ENCODE measurements around the gene MITF.

Gene MITF

DNA sequence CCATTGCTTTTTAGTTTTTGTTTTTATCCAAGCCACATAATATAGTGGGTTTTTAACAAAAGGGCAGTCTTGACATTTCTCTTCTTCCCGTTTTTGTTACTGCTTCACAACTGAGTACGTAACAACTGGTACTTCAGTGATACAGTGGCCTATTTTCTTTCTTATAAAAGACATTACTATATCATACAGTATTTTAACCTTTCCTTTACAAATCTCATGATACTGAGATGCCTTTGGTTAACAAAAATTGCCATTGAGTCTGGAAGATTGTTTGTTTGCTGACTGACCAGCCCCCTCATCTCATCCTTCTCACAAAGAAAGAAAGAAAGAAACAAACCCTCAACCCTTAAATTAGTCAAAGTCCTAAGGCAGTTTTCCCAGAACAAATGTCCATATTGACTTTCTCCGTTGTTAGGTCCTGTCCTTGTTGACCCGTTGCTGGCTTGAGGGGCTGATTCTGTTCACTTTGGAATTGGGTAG, 183.3 kb downstream of the MITF start:
- DNase-seq: no peak

DNA sequence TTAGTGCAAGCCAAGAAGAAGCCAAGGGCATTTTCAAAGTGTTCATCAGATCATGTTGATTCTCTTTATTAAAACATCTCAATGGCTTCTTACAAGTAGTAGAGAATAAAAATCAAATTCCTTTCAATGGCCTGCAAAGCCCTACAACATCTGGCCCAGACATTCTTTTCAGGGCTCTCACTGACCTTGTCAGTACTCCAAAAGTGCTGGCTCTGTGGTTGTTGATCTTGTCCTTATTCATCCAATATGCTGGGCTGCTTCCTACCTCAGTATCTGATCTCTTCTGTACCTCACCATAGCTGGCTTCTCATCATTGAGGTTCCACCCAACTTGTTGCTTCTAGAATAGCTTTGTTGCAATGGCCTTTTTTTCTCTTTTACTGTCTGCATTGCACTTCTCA, 186.2 kb downstream of the MITF start:
- DNase-seq: no peak

DNA sequence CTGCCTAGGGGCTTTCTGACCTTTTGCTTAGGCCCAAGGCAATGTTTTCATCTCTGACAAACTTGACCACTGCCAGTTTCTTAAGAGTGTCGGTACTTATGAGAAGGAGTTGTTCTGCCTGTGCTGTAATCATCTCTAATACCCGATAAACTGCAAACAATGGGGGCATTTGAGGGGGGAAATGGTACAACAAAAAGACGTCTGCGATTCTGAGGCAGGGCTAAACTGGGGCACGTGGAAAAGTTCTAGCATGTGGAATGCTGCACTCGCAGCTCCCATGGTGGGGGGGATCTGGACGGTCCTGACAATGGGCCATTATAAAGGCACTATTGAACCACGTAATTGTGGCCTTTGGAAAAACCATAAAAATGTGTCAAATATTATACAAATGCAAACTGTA, 187.1 kb downstream of the MITF start:
- DNase-seq: no peak

DNA sequence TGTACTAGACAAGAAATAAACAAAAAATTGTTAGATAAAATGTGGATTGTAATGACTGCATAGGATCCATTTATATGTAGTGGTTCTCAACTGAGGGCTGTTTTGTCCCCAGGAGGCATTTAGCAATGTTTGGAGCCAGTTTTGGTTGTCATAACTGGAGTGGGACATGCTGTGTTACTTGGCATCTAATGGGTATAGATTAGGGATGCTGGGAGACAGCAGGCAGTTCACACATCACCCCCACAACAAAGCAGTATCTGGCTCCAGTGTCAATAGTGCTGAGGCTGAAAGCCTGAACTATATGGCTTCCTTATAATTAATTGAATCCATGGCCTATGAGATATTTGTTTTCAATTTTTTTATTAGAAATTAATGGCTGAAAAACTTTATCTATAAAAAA, 188.3 kb downstream of the MITF start:
- DNase-seq: no peak

DNA sequence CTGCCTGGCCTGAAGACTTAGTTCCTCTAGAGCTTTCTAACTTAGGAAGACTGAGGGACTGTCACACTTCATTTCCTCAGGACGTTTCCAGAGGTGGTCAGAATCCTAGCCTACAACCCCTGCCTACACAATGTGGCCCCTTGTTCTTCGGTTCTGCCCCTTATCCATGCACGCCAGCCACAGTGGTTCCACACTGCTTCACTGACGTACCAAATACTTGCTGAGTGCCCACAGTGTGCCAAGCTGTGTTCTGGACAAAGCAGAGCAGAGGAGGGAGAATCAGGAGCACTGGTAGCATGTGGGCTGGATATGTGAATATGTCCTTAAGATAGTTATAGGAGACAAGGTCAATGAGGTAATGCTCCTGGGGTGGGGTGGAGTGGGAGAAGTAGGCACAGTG, 189.8 kb downstream of the MITF start:
- no peak for DNase-seq

DNA sequence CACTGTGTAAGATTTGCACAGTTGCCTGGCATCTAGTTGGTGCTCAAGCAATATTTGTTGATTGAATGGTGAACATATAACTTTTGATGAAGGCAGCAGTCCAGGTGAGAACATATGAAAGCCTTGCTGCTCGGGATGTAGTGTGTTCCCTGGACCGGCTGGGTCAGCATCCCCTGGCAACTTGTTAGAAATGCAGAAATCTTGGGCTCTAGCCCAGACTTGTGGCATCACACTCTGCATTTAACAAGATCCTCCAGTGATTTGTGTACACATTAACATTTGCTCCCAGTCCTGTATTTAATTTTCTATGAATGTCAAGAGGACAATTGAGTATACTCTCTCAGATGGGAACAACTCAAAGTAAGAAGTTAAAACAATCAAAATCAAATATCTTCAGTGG, 191.3 kb downstream of the MITF start:
- DNase-seq: no peak

DNA sequence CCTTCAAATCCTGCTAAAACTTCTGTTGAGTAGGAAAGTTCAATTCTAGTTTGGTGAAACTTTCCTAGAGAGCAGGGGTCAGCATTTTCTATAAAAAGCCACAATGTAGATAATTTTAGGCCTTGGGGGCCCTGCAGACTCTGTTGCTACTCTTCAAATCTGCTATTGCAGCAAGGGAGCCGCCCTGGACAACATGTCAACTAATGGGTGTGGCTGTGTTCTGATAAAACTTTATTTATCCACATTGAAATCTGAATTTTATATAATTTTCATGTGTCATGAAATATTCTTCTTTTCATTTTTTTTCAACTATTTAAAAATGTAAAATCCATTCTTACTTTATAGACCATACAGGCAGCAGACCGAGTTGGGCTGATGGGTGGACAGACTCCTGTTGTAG, 192.8 kb downstream of the MITF start:
- no peak for DNase-seq

DNA sequence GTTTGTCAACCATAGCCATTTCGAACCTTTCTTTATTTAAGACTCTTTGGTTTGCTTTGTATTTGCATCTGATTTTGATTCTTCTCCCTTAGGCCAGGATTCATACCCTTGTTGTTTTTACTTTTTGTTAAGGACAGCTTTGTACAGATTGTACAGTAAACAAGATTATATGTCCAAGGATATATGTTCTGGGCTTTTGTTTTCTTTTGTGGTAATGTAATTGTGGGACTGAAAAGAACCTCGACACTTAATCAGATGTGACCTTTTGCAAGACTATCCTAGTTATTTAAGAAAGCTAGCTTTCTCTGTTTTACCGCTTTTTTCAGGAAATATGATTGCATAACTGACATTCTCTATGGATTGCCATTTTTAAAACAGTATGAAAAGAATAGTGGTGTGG, 193.2 kb downstream of the MITF start:
- no peak for DNase-seq

DNA sequence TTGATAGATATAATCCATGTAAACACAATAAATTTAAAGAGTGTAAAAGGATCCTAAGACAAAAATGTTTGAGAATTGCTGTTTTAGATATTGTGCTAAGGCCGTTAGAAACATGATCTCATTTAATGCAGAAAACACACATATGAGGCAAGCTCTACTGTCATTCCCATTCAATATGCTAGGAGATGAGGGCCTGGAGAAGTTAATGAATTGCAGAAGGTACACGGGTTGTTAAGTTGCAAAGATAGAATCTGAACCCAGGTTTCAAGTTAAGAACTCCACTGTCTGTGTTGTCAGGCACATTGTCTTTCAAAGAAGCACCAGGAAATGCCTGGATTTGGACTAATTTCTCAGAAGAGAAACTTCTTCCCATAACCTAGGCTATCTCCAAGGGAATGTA, 195.1 kb downstream of the MITF start:
- no peak for DNase-seq

DNA sequence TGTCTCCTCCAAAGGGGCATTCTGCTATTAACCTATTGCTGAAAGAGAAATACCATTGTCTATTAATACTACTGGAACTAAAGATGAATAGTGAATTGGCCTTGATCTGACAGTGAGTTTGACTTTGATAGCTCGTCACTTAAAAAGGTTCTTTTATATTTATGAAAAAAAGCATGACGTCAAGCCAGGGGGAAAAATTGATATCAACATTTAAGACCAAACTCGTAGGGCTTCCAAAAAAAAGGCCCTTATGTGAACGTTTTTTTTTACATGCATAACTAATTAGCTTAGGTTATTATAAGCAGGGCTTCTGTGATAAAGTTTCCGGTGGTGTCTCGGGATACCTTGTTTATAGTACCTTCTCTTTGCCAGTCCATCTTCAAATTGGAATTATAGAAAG, 197.0 kb downstream of the MITF start:
- DNase-seq: no peak

DNA sequence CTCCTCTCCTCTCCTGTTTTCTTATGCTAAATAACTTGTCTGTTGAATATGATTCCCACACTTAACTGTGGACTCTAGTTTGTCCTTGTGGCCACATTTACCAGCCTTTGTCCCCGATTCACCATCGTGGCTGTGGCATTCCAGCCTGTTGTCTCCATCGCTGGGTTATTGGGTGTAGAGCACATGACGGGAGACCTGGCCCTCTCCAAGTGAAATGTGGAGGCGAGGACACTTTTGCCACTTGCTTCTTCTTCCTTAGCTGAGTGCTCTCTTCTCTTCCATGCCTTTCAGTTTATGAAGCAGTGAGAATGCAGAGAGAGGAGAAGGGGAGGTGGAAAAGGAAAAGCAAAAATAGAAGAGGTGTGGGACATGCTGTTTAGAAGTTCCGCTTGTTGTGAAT, 198.8 kb downstream of the MITF start:
- no peak for DNase-seq

DNA sequence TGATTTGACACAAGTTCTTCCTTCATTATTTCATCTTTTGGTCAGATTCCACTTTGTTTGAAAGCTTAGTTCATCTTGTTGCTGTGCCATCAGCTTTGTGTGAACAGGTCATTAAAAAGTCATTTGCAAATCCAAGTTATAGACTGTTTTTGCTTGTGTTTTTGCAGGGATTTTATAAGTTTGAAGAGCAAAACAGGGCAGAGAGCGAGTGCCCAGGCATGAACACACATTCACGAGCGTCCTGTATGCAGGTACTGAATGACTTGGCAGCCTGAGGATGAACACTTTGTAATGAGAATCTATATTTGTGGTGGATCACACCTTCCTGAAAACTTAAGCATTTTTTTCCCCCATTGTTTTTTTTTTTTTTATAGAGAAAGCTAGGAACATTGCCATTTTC, 199.7 kb downstream of the MITF start:
- no peak for DNase-seq

DNA sequence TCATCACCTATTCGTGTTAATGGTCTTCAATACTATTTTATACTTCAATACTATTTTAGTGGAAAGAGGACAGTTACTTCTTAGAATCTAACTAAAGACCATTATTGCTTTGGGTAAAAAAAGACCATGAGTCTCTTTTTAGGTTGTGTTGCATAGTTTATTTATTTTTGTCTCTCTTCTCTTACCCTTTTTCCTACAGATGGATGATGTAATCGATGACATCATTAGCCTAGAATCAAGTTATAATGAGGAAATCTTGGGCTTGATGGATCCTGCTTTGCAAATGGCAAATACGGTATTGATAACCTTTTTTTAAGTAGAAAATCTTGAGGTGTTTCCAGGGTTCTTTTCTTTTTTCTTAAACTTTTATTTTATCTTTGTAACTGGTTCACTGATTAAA, 201.8 kb downstream of the MITF start:
- no peak for DNase-seq

DNA sequence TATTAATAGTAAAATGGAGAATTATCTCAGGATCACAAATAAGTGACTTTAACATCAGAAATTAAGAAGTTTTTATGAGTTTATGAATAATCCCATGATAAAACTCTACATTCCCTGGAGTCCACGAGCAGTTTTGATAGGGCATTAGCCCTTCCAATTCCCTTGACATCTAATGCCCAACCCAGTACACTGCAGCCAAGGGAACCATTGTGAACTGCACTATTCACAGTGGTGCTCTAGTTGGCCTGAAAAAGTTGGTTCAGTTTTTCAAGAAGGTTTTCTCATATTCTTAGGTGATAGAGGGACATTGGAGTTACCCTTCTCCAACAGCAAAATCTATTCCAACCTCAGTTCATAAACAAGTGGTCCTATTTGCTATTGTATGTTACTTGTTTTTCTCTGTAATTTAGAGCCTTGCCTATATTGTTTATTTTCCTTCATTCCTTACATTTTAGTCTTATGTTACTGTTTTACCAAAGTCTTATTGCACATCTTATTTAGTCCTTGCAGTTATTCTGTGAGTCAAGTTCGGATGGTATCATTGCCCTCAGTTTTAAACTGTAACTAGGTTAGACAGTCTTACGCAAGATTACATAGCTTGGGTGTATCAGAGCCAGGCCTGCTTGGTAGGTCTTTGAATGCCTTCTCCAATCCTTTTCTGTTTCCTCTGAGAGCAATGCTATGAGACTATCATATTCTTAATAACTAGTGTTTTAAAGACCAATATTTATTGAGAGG, 202.3 kb downstream of the MITF start:
- no peak for DNase-seq

DNA sequence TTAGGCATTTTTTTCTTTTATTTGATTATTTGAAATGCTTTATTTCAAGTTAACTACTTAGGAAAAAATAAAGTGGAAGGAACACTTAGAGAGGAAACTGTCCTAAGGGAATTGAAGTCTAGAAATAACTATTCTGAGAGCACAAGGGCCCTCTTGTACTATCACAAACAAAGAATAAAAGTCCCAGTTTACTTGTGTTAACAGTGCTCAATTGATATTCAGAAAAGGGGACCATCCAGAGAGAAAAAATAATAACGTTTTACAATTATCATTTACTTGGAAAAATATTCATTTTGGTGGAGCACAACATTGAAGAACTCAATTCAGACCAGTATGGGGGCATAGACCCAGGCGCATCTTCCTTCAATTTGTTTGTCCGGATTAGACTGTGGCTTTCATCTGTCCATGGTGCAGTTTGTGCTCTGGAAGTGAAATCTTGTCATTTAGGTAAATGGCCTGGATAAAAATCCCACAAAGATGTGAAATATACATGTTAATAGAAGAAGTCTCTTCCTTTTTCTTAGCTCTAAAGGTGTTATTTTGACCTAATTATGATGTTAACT, 205.7 kb downstream of the MITF start:
- DNase-seq: no peak

DNA sequence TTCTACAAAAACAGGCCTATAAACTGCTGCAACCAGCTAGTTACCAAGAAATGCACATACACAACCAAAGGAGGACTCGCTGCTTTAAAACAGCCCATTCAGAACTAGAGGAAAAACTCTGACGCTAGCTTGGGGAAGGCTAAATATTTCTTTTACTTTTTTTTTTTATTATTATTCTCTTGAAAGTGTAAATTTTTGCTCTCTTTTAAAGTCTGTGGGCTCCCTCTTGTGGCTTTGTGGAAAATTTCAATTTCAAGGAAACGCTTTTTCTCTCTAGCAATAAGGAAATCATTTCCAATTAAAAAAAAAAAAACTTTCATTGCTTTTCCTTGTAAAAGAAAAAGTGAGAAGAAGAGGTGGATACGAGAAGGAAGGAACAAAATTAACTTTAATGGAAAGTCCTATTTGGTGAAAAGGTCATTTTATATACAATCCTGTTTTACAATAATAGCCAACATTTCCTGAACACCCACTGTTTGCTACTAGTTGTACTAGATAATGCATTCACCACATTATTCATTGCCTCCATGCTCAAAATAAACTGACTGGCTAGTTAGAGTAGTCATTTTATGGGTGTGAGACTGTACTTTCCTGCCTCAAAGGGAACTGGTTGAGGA, 209.1 kb downstream of the MITF start:
- peak; percentile 14 for DNase-seq

DNA sequence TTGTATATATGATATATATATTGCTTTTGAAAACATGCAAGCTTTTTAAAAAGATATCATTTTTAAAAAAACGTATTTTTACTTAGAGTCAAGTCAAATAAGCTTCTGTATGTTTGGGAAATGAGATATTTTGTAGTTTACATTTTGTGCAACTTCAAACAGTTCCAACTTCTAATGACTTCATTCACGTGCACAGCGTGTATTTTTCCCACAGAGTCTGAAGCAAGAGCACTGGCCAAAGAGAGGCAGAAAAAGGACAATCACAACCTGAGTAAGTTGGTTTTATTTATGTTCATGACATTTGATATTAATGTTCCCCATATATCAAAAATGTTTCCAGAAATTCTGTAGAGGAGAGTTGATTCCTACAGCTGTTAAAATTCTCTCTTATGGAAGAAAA, 212.4 kb downstream of the MITF start:
- DNase-seq: no peak

DNA sequence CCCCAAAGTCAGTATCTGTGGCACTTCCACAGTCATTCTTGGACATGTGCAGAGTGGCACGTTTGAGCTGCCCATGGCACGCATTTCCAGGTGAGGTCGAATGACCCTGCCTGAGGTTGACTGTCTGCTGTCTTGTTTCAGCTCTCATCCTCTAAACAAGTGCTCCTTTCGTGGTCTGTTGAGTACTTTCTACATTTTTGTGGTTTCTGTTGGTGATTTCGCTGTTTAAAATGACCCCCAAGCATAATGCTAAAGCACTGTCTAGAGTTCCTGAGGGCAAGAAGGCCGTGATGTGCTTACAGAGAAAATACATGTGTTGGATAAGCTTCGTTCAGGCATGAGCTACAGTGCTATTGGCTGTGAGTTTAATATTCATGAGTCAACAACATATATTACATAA, 220.3 kb downstream of the MITF start:
- no peak for DNase-seq

DNA sequence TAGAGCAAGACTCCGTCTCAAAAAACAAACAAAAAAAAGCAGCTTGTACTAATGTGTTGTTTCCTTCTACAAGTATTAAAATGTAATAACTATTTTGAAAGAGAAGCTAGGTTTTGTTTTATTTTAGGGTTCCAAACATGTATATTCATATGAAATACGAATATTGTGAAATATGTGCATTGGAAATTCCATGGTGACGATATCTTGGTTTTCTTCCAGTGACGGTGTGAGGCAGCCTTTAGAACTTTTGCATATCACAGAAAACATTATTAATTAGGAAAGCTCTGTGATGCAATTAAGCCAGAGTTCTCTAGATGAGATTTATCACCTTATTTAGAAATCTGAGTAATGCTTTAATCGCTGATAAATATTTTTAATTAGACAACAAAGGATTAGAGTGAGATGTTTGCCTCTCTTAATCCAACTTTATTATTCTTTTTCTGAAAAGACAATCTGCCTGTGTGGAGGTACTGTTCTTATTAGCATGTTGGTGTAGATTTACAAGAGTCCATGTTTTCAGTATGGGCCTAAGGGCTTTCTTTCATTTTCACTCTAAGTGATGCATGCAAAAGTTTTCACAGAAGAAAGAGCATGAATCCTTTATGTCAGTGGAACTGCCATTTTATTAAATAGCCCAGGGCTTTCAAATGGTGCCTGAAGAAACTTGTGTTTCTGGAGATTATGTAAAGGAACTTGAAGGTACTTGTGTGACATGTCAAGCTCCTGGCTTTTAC, 222.6 kb downstream of the MITF start:
- no peak for DNase-seq

DNA sequence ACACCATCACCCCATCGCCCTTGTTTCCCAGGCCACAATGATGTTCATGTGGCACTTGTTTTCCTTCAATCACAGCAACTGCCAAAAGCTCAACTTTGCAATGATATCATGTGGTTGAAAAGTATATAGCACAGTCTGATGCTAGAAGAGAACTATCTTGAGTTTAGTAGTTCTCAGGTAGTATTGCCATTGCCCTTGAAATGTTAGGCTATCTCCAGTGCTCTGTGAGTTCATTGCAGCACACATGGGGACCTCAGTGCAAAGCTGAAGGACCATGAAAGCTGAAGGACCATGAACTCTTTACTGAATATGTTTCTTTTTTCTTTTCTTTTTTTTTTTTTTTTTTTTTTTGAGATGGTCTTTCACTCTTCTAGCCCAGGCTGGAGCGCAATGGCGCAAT, 224.4 kb downstream of the MITF start:
- DNase-seq: no peak

DNA sequence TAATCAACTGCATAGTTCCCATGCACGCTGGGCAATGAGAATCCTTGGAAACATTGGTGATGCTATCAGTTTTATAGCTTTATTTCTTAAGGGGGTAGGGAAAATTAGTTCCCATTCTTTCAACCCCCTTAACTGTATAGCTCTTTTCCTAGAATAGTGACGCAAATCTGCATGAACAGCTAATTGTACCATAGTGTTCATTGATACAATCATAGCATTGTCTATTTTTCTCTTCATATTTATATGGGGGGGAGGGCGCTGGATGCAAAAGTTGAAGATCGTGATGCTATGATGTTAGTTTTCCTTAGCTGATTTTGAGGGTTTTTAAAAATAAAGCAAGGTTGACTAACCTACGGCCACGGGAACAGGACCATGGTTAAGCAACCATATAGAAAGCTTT, 227.9 kb downstream of the MITF start:
- DNase-seq: no peak

DNA sequence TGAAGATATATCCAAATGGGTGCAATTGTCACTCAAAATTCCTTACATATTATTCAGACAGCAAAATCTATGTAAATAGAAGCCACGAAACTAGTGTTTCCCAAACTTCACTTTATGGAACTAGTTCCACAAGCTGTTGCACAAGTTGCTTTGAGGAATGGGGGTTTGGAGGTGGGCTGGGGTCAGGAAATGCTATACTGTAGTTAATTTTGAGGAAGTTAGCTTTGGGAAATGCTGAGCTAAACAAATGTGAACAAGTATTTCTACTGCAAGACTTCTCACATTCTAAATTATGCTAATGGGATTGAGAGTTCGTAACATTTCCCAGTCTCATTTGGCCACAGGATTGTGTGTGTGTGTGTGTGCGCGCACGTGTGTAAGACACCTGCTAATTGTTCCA, 231.6 kb downstream of the MITF start:
- no peak for DNase-seq

DNA sequence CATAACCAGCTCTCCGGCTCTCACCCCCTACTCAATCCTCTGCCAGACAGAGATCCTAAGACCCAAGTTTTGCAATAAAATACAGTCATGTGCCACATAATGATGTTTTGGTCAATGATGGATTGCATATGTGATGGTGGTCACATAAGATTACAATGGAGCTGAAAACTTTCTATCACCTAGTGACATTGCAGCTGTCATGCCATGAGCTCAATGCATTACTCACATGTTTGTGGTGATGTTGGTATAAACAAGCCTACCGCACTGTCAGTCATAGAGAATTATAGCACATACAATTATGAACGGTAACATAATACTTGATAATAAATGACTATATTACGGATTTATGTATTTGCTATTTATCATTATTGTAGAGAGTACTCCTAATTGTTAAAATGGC, 233.4 kb downstream of the MITF start:
- no peak for DNase-seq

DNA sequence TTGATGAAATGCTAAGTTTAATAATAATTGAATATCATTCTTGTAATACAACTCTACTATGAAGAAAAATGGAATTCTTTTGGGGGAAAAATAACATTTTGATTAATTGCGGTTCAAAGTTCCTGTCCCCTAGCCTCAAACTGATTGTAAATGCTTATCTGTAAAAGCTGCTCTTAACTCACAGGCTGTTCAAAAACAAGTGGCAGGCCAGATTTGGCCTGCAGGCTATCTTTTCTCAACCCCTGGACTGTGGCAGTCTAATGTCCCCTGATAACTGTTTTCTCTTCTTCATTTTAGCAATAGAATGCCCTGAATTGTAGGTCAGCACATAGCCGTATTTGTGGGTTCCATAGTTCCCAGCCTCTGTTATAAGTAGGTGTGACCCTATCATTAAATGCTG, 236.8 kb downstream of the MITF start:
- DNase-seq: no peak
